HG02852 (cell line): Measurements from ENCODE around the gene CDC42EP1.
A peak's percentile ranks its signal among the peaks of the same experiment; 100 is the strongest.
"Not testable (repeated sequence)": the region's sequence is repeated elsewhere in the genome, so short reads cannot be mapped to it uniquely, and the experiment has no call there.

ENCODE experiments used
- ATAC-seq: cut with Tn5 transposase; IDR thresholded peaks from one replicate; pipeline ENCODE4 v1.9.1; 2021; ENCODE audit warnings: mild to moderate bottlenecking, moderate library complexity; ENCODE audit not compliant: unreplicated experiment

The CDC42EP1 gene

GRCh38 chr22:37533995-37534394 is 26.3 kb upstream of the CDC42EP1 start:
- ATAC-seq = no peak

- ATAC-seq = no peak
Measured at GRCh38 chr22:37534445-37534844, 25.8 kb upstream of the CDC42EP1 start.

GRCh38 chr22:37535159-37535558 is 25.1 kb upstream of the CDC42EP1 start:
- no peak for ATAC-seq

- peak; percentile 75 for ATAC-seq
Measured at GRCh38 chr22:37538590-37539357, 21.5 kb upstream of the CDC42EP1 start.

- ATAC-seq = not testable (repeated sequence)
Measured at GRCh38 chr22:37539790-37540189, 20.5 kb upstream of the CDC42EP1 start.

- ATAC-seq = not testable (repeated sequence)
Measured at GRCh38 chr22:37542416-37542815, 17.9 kb upstream of the CDC42EP1 start.

- no peak for ATAC-seq
Measured at GRCh38 chr22:37542959-37543358, 17.3 kb upstream of the CDC42EP1 start.

GRCh38 chr22:37544955-37545702 is 15.2 kb upstream of the CDC42EP1 start:
- ATAC-seq = no peak

GRCh38 chr22:37545703-37546436 is 14.4 kb upstream of the CDC42EP1 start:
- no peak for ATAC-seq

GRCh38 chr22:37546437-37547250 is 13.6 kb upstream of the CDC42EP1 start:
- no peak for ATAC-seq

GRCh38 chr22:37547251-37547741 is 13.0 kb upstream of the CDC42EP1 start:
- ATAC-seq = no peak

- no peak for ATAC-seq
Measured at GRCh38 chr22:37549704-37550059, 10.6 kb upstream of the CDC42EP1 start.

GRCh38 chr22:37550921-37551320 is 9.4 kb upstream of the CDC42EP1 start:
- not testable (repeated sequence) for ATAC-seq

- no peak for ATAC-seq
Measured at GRCh38 chr22:37551981-37552380, 8.3 kb upstream of the CDC42EP1 start.

- no peak for ATAC-seq
Measured at GRCh38 chr22:37552524-37553163, 7.6 kb upstream of the CDC42EP1 start.

- no peak for ATAC-seq
Measured at GRCh38 chr22:37553725-37554124, 6.6 kb upstream of the CDC42EP1 start.

GRCh38 chr22:37555029-37555428 is 5.3 kb upstream of the CDC42EP1 start:
- ATAC-seq = no peak

GRCh38 chr22:37556710-37557109 is 3.6 kb upstream of the CDC42EP1 start:
- no peak for ATAC-seq

GRCh38 chr22:37557321-37558001 is 2.8 kb upstream of the CDC42EP1 start:
- no peak for ATAC-seq

GRCh38 chr22:37558815-37559214 is 1.5 kb upstream of the CDC42EP1 start:
- no peak for ATAC-seq
